GM10248 (cell line): ENCODE measurements around the gene MCEMP1.

Experiments used
- CTCF ChIA-PET: fragments of 300-600 bp; sonication (Branson Sonifier 250); formaldehyde crosslinking; extraction: SDS; loops from one replicate; lab custom pipeline; 2021; ENCODE audit warnings: antibody characterized with exemption; lab: Yijun Ruan, JAX
- POLR2A ChIA-PET: fragments of 350-650 bp; sonication (Branson Sonifier 250); formaldehyde crosslinking; extraction: SDS; loops from one replicate; lab custom pipeline; 2020; ENCODE audit warnings: antibody characterized with exemption; lab: Yijun Ruan, JAX
- DNase-seq: peaks from one replicate; pipeline ENCODE4 v3.0.0; 2012; ENCODE audit errors: extremely low spot score
- CTCF ChIP-seq: IDR thresholded peaks from 2 replicates; pipeline ENCODE4 v1.5.1; 2012; ENCODE audit warnings: mild to moderate bottlenecking, low read depth; ENCODE audit errors: extremely low read depth, missing control alignments, control extremely low read depth

Gene MCEMP1

DNA sequence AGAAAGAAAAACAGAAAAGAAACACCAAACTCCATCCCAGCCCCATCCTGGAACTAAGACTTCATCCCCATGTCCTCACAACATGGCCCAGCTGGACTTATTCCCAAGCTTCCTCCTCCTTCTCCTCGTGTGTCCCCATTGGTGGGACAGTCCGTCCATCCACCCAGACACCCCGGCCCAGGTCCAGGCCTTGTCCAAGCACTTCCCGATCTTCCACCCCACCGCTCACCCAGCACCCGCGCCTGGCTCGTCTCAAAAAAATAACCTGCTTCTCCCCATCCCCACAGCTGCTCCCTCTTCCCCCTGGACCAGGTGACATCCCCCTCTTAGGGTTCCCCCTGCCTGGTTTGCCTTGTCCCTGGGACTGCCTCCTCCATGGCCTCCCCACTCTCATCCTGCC, 26.4 kb downstream of the MCEMP1 start:
- no peak for TF ChIP-seq CTCF
- ChIA-PET POLR2A (interaction anchor here (0.7 kb wide), 1 partner anchor 26 kb away, joined by 5 read pairs; the partner anchor contains the start of gene MCEMP1), CTCF (no interaction called here)
- DNase-seq, result no peak

DNA sequence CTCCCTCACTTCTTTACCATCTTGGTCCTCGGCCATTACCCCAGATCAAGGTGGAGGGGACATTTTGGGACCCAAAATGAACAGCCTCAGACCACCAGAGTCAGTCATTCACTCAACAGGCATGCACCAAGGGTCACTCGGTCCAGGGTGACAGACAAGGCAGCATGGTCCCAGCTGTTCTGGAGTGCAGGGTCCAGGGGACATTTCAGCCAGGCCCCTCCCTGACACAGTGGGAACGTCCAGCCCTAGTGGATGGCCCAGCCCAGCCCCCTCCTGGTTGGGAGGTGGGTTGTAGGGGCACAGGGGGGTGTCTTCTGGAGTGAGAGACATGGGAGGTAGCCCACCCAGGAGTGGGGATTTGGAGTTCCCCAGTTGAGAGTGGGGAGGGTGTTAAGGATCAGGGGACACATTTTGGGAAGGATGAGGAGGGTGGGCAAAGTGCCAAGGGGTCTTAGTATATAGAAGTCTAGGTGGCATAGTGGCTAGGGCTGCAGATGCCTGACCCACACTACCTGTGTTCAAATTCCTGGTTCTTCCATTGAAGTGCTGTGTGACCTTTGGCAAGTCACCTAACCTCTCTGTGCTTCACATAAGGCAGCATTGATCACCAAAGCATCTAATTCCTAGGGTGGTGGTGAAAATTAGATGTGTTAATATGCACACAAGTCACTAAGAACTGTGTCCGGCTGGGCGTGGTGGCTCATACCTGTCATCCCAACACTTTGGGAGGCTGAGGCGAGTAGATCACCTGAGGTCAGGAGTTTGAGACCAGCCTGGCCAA, 27.6 kb downstream of the MCEMP1 start:
- ChIA-PET CTCF (no interaction called here), POLR2A (no interaction called here)
- DNase-seq, result no peak
- TF ChIP-seq CTCF, result no peak

DNA sequence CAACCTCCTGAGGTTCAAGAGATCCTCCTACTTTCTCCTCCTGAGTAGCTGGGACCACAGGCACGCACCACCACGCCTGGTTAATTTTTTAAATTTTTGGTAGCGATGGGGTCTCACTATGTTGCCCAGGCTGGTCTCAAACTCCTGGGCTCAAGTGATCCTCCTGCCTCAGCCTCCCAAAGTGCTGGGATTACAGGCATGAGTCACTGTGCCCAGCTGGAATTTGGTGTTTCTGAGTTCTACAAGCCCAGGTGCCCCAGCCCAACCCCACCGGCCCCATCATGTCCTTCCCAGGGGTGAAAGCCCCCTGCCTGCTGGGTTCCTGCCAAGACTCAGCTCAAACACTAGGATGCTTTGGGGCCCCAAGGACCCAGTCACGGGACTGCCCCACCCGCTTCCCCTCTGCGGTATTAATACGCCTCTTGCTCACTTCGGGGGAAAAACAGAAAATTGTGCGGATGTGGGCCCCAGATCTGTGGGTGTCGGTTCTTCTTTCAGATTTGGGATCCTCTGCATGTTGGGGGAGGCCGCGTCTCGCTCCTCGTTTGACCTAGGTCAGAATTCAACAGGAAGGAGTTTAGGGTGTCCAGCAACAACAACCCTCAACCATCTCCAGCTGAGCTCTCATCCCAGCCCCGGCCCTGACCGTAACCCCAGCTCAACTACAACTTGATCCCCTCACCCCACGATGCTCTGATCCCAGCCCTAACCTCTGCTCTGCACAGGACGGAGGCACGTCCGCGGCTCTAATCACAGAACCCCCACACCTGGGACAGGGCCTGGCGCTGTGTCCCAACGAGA, 28.7 kb downstream of the MCEMP1 start:
- CTCF ChIA-PET, result interaction anchor here (1.0 to 1.7 kb wide), 2 partner anchors 19 to 50 kb away, joined by 3 to 7 read pairs; no protein-coding TSS in a partner anchor
- POLR2A ChIA-PET, result interaction anchor here (0.6 kb wide), 1 partner anchor 76 kb away, joined by 3 read pairs; the partner anchor contains the start of genes PET100 and XAB2
- TF ChIP-seq CTCF, result no peak
- DNase-seq, result peak; percentile 76

DNA sequence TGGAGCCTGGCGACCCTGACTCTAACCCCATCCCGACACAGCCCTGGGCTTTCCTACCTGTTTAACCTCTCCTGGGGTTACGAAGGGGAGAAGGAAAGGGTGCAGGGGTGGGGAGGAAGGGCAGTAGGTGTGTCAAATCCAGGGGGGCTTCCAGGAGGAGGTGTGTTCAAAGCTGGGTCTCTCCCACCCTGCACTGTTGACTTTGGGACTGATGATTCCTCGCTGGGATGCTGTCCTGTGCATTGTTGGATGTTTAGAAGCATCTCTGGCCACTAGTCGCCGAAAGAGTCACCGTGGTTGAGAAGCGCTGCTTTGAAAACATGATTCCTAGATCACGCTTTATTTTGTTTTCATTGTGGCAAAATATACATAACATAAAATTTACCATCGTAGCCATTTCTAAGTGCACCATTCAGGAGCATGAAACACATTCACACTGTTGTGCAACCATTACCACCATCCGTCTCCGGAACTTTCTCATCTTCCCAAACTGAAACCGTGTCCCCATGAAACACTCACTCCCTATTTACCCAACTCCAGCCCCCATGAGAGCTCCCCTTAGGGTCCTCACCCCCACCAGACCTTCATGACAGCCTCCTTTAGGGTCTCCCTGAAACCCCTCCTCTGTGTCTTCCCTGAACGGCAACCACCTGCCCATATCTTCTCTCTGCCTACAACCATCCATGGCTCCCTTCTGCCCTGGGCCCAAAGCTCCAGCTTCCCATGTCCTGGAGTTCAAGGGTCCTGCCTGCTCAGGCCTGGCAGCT, 29.5 kb downstream of the MCEMP1 start:
- no peak for DNase-seq
- CTCF ChIA-PET, result interaction anchor here (1.0 to 1.7 kb wide), 3 partner anchors 10 to 49 kb away, joined by 3 to 7 read pairs (median 3); no protein-coding TSS in a partner anchor
- POLR2A ChIA-PET, result no interaction called here
- TF ChIP-seq CTCF, result no peak

DNA sequence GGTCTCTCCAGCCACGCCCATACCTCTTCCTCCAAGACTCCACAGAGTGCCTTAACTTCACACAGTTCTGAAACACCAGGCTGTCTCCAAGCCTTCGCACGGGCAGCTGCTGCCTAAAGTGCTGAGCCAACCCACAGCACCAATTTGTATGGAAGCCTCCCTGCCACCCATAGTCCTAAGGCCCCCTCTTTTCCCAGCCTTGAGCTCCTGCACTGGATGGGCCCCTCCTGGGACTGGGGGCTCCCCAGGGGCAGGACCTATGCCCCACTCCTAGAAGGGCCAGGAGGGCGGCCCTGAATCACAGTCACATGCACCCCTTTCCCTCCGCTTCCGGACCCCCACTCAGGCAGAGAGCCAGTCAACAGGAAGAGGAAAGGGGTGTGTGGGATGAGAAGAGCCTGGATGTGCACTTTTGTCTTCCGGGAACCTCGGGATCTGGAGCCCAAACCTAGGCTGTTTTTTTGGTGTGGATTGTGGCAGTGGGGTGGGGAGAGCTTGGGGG, 30.1 kb downstream of the MCEMP1 start:
- POLR2A ChIA-PET, result no interaction called here
- no peak for DNase-seq
- no peak for TF ChIP-seq CTCF
- CTCF ChIA-PET, result interaction anchor here (1.0 to 1.7 kb wide), 2 partner anchors 11 to 17 kb away, joined by 3 to 7 read pairs; no protein-coding TSS in a partner anchor
